GM12878 (cell line): ENCODE data around the gene YAE1. TPM values are rescaled to one million over a fixed set of nuclear protein-coding genes. Genes with fewer than 3 reads are reported as not detected.

Experiments used
- ATAC-seq: fragments of 200-7000 bp; cut with Tn5 transposase; 3 replicates; pipeline ENCODE4 v1.9.1; 2020; ENCODE audit warnings: mild to moderate bottlenecking, moderate library complexity
- BruUV-seq: library from RNA; stranded (reverse); fragments of 400-500 nt; replicated peaks from 2 replicates; lab custom pipeline; 2021; lab: Mats Ljungman, UMichigan
- CTCF ChIA-PET: fragments of 300-600 bp; sonication (Branson Sonifier 250); formaldehyde crosslinking; extraction: SDS; loops from one replicate; lab custom pipeline; 2021; ENCODE audit warnings: inconsistent platforms; lab: Yijun Ruan, JAX
- POLR2A ChIA-PET: fragments of 350-600 bp; formaldehyde crosslinking; extraction: SDS; loops from one replicate; lab custom pipeline; 2021; ENCODE audit warnings: inconsistent platforms; lab: Charles Lee
- RAD21 ChIA-PET: fragments of 300-600 bp; sonication (Branson Sonifier 250); formaldehyde crosslinking; loops from one replicate; lab custom pipeline; 2023; ENCODE audit warnings: antibody characterized with exemption; ENCODE audit not compliant: unreplicated experiment; lab: Charles Lee
- SMC1A ChIA-PET: fragments of 300-600 bp; sonication (Branson Sonifier 250); formaldehyde crosslinking; loops from one replicate; lab custom pipeline; 2023; ENCODE audit not compliant: unreplicated experiment, uncharacterized antibody; lab: Charles Lee
- DNase-seq: peaks from one replicate; pipeline ENCODE4 v3.0.0-alpha.2; 2011; ENCODE audit warnings: low read depth, low spot score
- FAIRE-seq: peaks from 3 replicates; lab custom pipeline; 2011; peaks lifted over from hg19 to GRCh38; lab: Jason Lieb, UNC
- H2AFZ ChIP-seq: 2 replicates; pipeline ENCODE4 v1.6.0; 2011; ENCODE audit warnings: low read depth, low read length, control low read depth; ENCODE audit not compliant: control insufficient read depth
- H3K27ac ChIP-seq: 2 replicates; pipeline ENCODE4 v1.5.1; 2011; ENCODE audit warnings: control low read depth; ENCODE audit not compliant: control insufficient read depth, insufficient read depth
- H3K27me3 ChIP-seq, 2 experiments: replicated peaks in 1 of 2; 2 replicates each; pipeline versions ENCODE4 v1.6.0 to v1.6.1; 2011; ENCODE audit warnings: low read length in 1 of 2; ENCODE audit not compliant: control insufficient read depth in 2 of 2, insufficient read depth in 2 of 2
- H3K36me3 ChIP-seq, 2 experiments: 2 replicates each; pipeline ENCODE4 v1.5.1; 2011; ENCODE audit warnings: low read length in 1 of 2; ENCODE audit not compliant: control insufficient read depth in 2 of 2, insufficient read depth in 2 of 2
- H3K4me1 ChIP-seq: 2 replicates; pipeline ENCODE4 v1.6.1; 2011; ENCODE audit warnings: mild to moderate bottlenecking, low read length, moderate library complexity, mixed read lengths; ENCODE audit not compliant: control insufficient read depth, insufficient read depth
- H3K4me2 ChIP-seq: 2 replicates; pipeline ENCODE4 v1.6.0; 2011; ENCODE audit warnings: control low read depth; ENCODE audit not compliant: control insufficient read depth, insufficient read depth
- H3K4me3 ChIP-seq: fragments of 200-600 bp; sonication (generic); 2 replicates; pipeline ENCODE4 v1.5.1; 2016
- H3K79me2 ChIP-seq: 2 replicates; pipeline ENCODE4 v1.6.0; 2011; ENCODE audit warnings: low read length; ENCODE audit not compliant: control insufficient read depth, insufficient read depth
- H3K9ac ChIP-seq: 2 replicates; pipeline ENCODE4 v1.8.0; 2011; ENCODE audit warnings: low read length, control low read depth, mixed read lengths; ENCODE audit not compliant: control insufficient read depth, insufficient read depth
- H3K9me3 ChIP-seq: replicated peaks from 3 replicates; pipeline ENCODE4 v1.5.1; 2011; ENCODE audit warnings: mild to moderate bottlenecking, low read length; ENCODE audit not compliant: control insufficient read depth, insufficient read depth
- H4K20me1 ChIP-seq: 2 replicates; pipeline ENCODE4 v1.6.0; 2011; ENCODE audit not compliant: control insufficient read depth, insufficient read depth
- BHLHE40 ChIP-seq, 2 experiments: fragments of 450-650 bp in 1 of 2; IDR thresholded peaks; 2 replicates each; pipeline ENCODE4 v1.6.1; 2011 to 2017; ENCODE audit warnings: low read depth in 2 of 2, borderline replicate concordance in 1 of 2, improper control_type of control experiment in 1 of 2, low read length in 1 of 2, mild to moderate bottlenecking in 1 of 2
- E2F8 ChIP-seq: fragments of 450-650 bp; IDR thresholded peaks from 2 replicates; pipeline ENCODE4 v1.6.1; 2018; ENCODE audit warnings: mild to moderate bottlenecking, low read depth, moderate library complexity; ENCODE audit not compliant: partially characterized antibody
- MEF2B ChIP-seq: fragments of 450-650 bp; IDR thresholded peaks from 2 replicates; pipeline ENCODE4 v1.6.1; 2018; ENCODE audit warnings: mild to moderate bottlenecking, moderate library complexity; ENCODE audit not compliant: partially characterized antibody, poor library complexity, severe bottlenecking
- RCOR1 ChIP-seq: conservative IDR thresholded peaks from 2 replicates; pipeline ENCODE4 v1.6.1; 2012; ENCODE audit warnings: low read depth, low read length, improper control_type of control experiment
- ZNF207 ChIP-seq: fragments of 450-650 bp; IDR thresholded peaks from 2 replicates; pipeline ENCODE4 v1.6.1; 2014; ENCODE audit warnings: antibody characterized with exemption, mild to moderate bottlenecking, borderline replicate concordance
- WGBS: methylation state at CpG from one replicate; pipeline ENCODE4 v1.1.6; 2016; ENCODE audit warnings: low lambda C conversion rate; ENCODE audit not compliant: insufficient replicate concordance, insufficient coverage; ENCODE audit errors: missing lambda C conversion rate; 5-methylcytosine and 5-hydroxymethylcytosine counted together
- in situ Hi-C: fragments of 300-500 bp; cut with MboI; formaldehyde crosslinking; loops from 9 replicates; pipeline ENCODE4 v1.14.3; 2018; ENCODE audit warnings: mixed read lengths
- intact Hi-C: fragments of 100-400 bp; cut with micrococcal nuclease; formaldehyde crosslinking; loops from one replicate; pipeline ENCODE4 v1.14.2; 2022; ENCODE audit not compliant: unreplicated experiment
- polyA plus RNA-seq, 11 experiments: library from polyadenylated mRNA; depleted of rRNA in 4 of 11; unstranded in 6 of 11; stranded (reverse) in 5 of 11; fragments of >200 nt; fragmentation: Nextera tagmentation in 4 of 11; fragmentation: Illumina TruSeq in 1 of 11; extraction: Ambion mirVana in 4 of 11; extraction: Trizol in 1 of 11; gene quantifications; 1 replicate in 1 of 11; 2 replicates in 10 of 11; pipeline versions ENCODE4 v1.2.1 to v1.2.3, GENCODE V29; 2011 to 2016; ENCODE audit warnings: inconsistent platforms in 2 of 11, missing spikeins in 2 of 11, low read depth in 1 of 11
- total RNA-seq, 4 experiments: library from RNA; depleted of rRNA in 3 of 4; stranded (reverse); fragments of >200 nt in 3 of 4; fragmentation: Illumina TruSeq in 1 of 4; extraction: Trizol in 1 of 4; gene quantifications; 2 replicates each; pipeline versions ENCODE4 v1.2.1 to v1.2.3, GENCODE V29; 2013 to 2021

The YAE1 gene
- total and polyA plus RNA-seq, 10 of the 15 experiments (the other 5 are each of a cell fraction or from before 2014, with no cell fraction given): 13.5 to 35.8 (median 22.9) TPM

DNA sequence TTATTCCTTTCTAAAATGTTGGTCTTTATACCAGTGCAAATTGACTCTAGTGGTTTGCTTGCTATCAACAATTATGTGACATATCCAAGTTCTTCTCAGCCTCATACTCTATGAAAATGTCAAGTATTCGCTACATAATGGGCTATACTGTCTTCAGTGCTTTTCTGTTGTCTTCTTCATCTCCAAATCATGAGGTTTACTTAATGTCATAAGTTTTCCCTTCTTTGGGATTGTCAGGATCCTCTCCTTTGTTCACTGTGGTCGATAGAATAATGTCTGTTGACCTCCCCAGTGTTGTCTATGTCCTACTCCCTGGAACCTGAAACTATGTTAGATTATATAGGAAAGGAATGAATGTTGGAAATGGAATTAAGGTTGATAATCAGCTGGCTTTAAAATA lies 40.7 kb downstream of the YAE1 start:
- H3K27me3 ChIP-seq: peaks cover 0 to 8% of the 10 kb centered on the region in 2 experiments; a peak in 1 of 4 replicates
- intact Hi-C loops (no loop called here), in situ Hi-C loops (no loop called here)
- ATAC-seq: no peak
- no peak for FAIRE-seq
- no peak overlapping the region for H3K4me2 ChIP-seq
- no TSS peak for BruUV-seq
- H3K27ac ChIP-seq: no peak overlapping the region
- H3K9ac ChIP-seq: no peak overlapping the region
- no peaks in the 10 kb centered on the region for H3K9me3 ChIP-seq
- no peaks in the 10 kb centered on the region for H3K36me3 ChIP-seq
- no peaks in the 10 kb centered on the region for H4K20me1 ChIP-seq
- ChIA-PET POLR2A (no interaction called here), SMC1A (interaction anchor here (1.6 kb wide), 1 partner anchor 141 kb away, joined by 4 read pairs; no protein-coding TSS in a partner anchor), RAD21 (no interaction called here), CTCF (no interaction called here)
- no peaks in the 10 kb centered on the region for H3K79me2 ChIP-seq
- TF ChIP-seq MEF2B: no peak
- no peak for TF ChIP-seq RCOR1
- TF ChIP-seq BHLHE40 (IDR thresholded peaks at IDR 0.05; ENCODE audit: borderline replicate concordance in 1 of 2, low read depth in 2 of 2, low read length in 1 of 2): no peak
- no peak for TF ChIP-seq E2F8
- no peak for TF ChIP-seq ZNF207
- no peak overlapping the region for H2AFZ ChIP-seq
- H3K4me1 ChIP-seq: no peaks in the 10 kb centered on the region
- WGBS: 74% methylated on average over 2 of the region's 2 CpGs
- DNase-seq: no peak
- no peak overlapping the region for H3K4me3 ChIP-seq
